ENCODE measurements around the gene RNASE12.
"Not testable (repeated sequence)": the region's sequence is repeated elsewhere in the genome, so short reads cannot be mapped to it uniquely, and the experiment has no call there.

RNASE12 gene

DNA sequence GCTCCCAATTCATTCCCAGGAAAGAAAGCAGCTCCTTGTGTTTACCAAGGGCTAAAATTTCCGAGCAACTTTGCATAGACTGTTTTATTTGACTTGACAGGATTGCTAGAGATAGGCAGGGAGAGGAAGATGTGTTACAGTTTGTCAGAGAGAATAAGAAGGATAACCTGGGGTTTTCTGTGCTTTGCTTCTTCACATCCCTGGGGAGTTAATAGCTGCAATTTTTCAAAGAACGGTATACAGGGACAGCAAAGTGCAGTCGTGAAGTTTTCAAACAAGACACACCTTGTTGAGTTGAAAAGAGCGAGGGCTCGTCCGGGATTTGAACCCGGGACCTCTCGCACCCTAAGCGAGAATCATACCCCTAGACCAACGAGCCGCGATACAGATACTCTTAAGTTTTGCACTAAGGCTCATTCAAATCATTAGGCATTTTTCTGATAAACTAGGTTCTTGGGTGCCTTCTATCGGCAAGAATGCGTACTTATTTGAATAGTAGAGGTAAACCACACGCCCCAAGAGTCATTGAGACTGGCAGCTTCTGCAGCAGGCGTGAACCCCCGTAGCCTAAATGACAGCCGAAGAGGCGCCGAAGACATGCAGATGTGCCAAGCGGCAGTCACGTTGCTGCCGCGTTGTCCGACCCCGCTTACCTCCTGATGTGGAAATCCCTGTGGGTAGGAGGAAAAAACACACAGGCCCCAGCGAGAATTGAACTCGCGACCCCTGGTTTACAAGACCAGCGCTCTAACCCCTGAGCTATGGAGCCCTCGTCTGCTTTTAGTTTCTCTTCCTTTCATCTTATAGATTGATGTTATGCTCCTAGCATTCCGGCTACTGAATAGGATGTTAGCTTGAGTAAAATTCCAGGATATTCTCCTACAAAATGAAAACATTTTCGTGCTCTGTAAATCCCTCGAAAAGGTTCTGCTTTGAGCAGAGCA, 22.2 kb upstream of the RNASE12 start:
- peak; percentile 88 for DNase-seq

DNA sequence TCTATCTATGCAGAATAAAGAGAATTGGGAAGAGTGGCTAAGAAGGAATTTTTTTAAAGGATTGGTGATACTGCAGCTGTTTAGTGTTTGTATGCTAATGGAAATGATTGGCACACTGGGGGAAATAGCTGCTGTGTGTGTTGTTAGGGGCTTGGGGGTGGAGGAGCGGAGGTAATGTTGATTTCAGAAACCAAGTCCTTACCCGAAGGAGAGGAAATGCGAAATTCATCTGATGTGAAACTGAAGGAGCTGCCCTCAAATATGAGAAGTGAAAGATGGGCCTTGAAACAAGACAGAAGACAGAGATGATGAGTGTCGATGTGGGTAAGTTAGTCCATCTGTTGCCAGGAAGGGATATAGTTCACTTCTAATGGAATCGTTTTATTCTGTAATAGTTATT, 21.2 kb upstream of the RNASE12 start:
- DNase-seq = no peak

DNA sequence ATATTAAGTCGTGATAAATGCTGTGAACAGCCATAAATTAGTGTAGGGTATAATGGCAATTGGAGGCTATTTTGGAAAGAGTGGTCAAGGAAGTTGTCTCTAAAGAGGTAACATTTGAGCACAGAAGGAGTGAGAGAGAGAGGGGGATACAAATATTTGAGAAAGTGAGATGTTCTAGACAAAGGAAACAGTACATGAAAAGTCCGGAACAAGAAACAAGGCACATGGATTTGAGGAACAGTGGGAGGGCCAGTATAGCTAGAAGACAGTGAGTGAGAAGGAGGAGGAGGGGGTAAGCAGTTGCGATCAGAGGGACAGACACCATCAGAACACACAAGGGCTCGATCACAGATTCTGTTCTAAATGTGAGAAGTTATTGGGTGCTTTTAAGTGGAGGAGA, 20.1 kb upstream of the RNASE12 start:
- no peak for DNase-seq

DNA sequence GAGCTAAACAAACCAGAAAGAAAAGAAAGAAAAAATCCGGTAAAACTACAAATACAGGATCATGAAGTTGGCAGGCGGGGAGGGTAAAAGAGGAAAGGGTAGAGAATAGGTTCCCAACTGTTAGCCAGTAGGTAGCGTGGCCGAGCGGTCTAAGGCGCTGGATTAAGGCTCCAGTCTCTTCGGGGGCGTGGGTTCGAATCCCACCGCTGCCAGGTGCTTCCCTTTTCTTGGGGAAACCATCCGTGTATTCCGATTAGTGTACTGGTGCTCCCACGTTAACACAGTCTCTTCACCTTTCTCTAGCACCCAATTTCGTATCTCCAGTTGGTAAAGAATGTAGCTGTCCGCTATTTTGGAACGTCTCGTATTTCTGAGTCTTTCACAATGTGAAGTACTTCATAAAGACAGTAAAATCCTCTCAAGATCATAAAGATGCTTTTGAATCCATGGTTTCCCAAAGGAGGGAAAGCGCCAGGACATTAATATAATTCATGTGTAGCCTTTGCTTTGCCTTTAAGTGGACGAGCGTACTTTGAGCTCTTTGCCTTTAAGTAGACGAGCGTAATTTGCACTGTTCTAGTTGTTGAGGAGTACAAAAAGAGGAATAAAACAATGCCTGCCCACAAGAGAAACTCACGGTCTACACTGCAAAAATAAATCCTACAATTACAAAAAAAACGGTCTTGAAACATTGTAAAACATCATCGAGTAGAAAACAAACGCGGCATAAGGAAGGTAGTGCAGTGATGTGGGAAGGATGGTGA, 19.0 kb upstream of the RNASE12 start:
- peak; percentile 78 for DNase-seq

DNA sequence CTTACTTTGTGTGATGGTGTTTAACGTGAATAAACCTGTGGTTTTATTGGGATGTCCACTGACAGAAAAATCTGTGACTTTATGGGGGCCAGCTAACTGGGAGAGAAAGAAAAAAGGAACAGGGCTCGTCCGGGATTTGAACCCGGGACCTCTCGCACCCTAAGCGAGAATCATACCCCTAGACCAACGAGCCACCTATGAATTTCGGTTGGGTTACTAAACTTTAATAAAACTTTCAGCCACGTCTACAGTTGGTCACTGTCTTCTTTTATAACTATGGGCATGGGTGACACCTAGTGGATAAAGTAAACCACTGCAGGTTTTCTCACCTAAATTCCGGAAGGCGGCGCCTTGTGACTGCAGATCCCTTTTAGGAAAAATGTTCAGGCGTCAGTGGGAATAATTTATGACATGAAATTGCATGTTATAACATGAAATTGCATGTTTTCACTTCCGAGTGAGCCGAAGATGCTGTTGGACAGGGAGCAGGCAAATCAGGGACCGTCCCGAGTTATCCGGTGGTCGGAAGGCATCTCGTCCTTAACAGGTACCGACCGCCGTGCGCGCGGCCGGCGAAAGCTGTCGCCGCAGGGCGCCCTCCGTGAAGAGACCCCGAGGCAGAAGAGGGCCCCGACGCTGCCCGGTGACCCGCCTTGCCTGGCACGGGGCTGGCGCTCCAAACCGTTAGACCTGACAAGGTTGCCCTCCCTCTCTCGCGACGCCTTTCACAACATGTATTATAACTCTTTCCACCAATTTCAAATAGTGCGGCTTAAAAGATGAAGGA, 18.2 kb upstream of the RNASE12 start:
- DNase-seq = peak; percentile 80

DNA sequence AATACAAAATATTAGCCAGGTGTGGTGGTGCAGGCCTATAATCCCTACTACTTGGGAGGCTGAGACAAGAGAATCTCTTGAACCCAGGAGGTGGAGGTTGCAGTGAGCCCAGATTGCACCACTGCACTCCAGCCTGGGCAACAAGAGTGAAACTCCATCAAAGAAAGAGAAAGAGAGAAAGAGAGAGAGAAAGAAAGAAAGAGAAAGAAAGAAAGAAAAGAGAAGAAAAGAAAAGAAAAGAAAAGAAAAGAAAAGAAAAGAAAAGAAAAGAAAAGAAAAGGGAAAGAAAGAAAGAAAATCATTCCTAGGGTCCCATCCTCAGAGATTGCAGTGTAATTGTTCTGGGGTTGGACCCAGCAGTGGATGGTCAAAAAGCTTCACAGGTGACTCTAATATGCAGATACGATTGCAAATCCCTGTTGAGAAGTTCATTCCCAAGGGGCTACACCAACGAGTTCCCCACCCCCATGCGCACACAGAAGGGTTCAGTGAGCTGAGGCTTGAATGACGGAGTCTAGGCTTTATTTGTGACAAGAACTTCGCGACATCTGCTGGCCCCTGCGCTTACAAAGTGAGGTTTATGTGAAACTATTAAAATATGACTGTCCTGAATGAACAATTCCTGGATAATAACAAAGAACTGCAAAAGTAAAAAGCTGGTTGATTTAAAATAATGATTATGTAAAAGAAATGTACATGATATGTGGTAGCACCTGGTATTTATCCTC, 17.4 kb upstream of the RNASE12 start:
- no peak for DNase-seq

DNA sequence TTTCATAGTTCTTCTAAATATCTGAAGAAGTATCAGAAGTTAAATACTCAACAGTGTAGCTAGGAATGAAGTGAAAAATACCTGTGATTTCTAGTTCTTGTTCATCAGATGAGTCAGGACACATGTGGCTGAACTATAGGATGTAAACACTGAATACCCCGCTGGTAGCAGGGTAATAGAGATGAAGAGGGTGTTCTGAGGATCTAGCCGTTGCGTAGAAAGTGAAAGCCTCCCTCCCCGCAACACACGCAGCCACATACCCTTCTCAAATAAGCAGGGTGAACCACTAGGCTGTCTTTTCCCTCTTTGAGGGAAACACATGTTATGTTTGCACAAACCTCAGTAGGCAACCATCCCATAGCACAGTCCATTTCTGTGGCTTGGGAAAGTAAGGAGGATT, 16.4 kb upstream of the RNASE12 start:
- no peak for DNase-seq

DNA sequence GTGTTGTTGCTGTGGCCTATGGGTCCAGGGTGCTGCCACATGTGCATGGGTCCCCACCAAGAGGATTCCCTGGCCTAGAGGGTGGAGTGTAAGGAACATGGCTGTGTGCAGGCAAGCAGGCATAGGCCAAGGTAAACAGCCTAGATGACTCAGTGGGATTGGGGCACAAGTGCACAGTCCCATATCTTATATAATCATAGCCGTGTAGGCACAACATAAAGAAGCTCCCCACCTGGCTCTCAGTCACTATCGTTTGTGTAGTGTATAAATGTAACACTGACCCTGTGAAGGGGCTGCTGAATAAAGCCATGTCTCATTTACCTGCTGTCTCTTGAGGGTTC, 15.7 kb upstream of the RNASE12 start:
- no peak for DNase-seq

DNA sequence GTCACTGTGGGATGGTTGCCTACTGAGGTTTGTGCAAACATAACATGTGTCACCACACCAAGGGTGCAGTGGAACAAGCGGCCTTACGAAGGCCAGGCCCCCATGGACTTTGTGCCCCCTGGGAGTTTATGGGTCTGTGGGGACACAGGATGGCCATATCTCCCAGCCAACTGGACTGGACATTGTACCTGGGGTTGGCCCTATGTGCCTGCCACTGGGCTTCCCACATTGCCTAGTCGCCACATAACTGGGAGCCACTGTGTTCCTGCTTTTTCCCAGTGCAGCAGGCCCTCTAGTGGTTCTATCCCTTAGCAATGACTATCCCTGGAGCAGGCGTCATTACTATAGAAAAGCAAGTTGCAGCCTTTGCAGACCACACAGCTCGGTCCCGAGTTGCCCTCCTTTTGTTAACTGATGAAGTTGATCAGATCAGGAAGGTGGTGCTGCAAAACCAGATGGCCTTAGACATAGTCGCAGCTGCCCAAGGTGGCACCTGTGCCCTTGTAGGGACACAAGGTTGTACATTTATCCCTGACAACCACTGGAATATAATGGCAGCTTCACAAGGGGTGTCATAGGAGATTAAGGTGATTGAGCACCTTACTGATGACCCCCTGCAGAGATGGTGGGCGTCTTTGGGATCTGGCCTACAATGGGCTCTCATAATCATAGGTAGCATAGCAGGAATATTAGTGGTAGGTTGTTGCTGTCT, 15.2 kb upstream of the RNASE12 start:
- no peak for DNase-seq

DNA sequence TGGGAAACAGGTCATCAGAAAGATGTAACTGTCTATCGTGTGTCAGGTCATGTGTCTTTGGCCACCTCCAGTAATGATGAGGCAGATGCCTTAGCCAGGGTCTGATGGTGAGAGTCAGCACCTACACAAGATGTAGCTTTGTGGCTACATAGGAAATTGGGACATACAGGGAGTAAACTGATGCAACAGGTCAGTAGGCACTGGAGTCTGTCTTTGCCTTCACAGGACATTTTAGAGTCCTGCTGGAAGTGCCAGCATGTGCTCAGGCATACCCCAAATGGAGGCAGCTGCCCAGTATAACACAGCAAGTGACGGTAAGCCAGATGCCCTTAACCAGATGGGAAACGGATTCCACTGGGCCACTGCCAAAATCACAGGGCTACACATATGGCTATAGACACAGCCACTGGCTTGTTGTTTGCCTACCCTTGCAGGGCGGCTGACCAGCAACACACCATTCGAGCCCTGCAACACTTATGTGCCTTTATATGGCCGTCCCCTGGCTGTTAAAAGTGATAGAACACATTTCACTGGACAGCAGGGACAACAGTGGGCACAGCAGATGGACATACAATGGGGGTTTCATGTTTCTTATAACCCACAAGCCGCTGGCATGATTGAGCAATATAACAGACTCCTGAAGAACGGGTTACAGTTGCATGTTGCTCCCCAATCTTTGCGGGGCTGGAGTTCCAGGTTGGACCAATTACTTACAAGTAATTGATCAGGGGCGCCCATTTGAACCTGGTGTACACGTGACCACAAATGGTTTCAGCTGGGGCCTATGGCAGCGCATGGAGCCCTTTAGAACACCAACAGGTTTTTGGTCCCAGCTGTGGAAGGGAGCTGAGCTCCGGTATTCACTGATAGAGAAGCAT, 12.9 kb upstream of the RNASE12 start:
- no peak for DNase-seq

DNA sequence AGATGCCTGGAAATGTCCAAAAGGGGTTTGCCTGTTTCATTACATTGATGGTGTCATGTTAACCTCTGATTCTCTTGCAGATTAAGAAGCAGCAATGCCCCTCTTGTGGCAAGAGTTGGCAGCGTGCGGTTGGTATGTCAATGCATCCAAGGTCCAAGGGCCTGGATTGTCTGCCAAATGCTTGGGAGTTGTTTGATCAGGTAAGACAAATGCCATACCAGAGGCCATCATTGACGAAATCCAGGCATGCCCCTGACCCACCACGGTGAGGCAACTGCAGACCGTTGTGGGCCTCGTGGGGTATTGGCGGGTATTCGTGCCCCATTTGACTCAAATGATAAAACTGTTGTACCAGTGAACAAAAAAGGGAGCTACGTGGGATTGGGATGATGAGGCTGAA, 11.4 kb upstream of the RNASE12 start:
- no peak for DNase-seq

DNA sequence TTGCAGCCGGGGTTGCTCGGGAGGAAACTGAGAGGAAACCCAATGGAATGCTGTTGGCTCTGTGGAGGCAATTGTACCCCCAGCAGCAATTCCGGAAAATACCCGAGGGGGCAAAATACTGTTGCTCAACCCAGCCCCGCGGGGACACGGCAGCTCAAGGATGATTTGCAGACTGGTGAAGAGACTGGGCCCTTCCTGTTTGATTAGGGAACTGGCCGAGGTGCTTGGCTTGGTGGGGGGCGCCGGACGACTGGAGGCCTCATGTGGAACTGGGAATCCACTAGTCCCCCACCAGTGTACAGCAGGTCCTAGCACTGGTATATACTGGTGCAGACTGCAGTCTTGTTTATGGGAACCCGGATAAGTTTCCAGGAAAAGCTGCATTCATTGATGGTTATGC, 10.3 kb upstream of the RNASE12 start:
- no peak for DNase-seq

DNA sequence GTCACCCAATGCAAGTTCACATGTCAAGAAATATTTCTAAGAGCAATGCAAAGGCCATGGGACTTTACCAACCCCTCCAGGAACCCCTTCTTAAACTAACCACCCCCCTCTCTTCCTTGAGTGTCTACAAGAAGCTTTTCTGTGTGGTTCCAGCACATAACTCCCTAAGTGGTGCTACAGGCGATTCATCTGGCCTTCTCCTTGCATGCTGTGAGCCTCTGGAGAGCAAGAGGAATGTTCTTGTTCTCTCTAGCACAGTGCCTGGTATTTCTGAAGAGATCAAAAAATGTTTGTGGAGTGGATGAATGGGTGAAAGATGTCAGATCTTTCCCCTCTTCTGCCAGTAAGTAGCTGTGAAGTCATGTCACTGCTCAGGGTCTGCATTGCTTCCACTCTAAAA, 5.9 kb upstream of the RNASE12 start:
- DNase-seq = no peak

DNA sequence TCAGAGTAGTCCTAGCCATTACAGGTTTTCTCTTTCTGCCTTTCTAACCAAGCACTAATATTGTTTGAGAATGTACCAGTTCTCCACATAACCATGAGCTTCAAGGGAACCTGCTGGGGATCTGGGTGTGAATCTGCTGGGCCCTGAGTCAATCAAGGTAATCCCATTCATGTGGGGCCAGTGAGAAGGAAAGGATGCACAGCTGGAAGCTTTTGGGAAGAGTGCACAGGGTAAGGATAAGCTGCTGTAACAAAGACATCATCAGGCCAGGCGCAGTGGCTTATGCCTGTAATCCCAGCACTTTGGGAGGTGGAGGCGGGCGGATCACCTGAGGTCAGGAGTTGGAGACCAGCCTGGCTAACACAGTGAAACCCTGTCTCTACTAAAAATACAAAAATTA, 4.5 kb upstream of the RNASE12 start:
- not testable (repeated sequence) for DNase-seq

DNA sequence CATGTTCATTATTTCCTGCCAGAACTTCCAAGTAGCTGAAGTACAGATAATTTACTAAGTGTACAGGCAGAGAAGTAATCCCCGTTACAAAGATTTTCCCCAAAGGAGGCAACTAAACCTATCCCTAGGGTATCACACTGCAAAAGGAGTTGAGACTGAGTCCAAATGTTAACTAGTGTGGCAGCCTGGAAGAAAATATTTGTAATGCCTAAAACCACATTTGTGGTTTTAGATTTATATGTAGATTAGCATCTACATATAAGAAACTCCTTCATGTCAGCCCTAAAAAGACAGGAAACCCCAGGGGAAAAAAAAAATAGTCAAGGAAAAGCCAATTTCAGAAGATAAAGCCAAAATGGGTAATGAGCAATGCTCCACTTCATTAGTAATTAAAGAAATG, 1.4 kb upstream of the RNASE12 start:
- DNase-seq = no peak

DNA sequence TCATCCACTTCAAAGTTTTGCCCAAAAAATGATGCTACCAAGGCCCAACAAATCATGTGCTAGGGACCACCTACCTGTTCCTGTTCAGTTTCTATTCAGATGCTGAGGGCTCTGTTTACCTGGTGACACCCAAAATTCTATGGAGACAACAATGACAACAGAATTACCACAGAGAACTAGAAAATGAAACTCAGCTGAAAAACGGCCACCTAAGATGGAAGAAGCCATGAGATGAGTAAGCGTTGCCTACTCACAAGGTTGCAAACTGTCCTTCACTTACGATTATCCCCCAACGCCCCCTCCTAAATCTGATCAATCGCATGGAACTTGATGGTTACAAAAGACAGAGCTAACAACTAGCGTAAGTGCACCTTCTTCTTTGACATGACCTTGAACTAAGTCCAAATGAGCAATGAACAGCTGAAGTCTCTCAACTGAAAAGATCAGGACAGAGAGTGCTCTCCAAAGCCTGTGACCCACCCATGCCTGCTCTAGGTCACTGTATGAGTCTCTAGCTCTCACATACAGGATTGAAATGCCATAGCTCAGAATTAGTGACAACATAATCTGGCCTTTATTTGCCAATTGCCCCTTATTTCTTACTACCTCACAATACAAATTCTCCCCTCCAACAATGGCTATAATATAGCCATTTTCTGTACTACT, 3.6 kb downstream of the RNASE12 start, which contains the start of gene RNASE11:
Gene RNASE11 (minus strand): TSS at position 513 of the 666 bp plus-strand sequence.
- DNase-seq = no peak

DNA sequence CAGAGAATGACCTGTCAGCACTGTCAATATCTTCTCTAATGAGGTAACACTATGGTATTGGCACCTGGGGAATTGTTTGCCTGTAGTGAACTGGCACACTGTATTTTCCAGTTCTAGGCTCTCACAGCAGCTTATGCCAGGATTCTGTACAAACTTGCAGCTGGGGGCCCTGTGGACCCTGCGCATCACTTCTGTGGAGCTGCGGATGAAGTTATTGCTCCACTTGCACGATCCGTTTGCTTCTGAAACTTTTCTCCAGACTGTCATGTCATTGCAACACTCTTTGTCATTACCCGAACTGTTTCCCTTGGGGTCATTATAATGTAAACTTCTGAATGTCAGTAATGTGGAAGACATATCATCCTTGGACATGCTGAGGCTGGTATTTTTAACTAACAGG, 7.3 kb downstream of the RNASE12 start:
- DNase-seq = no peak

DNA sequence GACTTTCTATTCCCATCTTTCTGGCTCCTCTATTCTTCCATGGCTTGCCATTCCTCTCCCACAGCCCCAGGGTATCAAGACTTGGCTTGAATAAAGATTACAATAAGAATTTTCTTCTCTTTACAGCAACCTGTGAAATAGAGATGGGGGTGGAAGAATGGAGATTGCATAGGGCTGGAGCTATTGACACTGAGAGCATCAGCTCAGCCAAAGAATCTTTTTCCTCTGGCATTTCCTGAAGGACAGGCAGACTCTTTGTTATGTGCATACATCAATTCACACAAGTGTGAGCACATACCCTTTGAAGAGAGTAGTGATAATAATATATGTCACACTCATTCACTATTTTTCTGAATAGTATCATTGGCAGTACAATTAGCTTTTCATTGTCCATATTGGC, 8.0 kb downstream of the RNASE12 start:
- no peak for DNase-seq

DNA sequence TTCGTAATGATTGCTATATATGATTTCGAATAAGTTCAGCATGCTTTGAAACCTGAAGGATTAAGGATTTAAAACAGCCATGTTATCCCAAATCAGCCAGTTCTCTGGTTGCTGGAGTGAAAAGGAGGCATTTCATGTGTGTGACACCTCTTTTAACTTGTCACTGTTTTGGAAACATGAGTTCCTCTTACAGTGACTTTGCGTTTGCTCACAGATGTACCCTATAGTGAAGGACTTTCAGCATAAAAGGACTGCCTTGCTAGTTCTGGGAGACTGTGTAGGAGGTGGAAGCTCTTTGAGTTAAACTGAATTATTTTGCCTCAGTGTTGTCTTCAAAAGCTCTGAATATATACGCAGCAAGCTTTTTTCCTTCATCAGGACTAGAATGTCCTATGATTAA, 10.9 kb downstream of the RNASE12 start:
- DNase-seq = no peak

DNA sequence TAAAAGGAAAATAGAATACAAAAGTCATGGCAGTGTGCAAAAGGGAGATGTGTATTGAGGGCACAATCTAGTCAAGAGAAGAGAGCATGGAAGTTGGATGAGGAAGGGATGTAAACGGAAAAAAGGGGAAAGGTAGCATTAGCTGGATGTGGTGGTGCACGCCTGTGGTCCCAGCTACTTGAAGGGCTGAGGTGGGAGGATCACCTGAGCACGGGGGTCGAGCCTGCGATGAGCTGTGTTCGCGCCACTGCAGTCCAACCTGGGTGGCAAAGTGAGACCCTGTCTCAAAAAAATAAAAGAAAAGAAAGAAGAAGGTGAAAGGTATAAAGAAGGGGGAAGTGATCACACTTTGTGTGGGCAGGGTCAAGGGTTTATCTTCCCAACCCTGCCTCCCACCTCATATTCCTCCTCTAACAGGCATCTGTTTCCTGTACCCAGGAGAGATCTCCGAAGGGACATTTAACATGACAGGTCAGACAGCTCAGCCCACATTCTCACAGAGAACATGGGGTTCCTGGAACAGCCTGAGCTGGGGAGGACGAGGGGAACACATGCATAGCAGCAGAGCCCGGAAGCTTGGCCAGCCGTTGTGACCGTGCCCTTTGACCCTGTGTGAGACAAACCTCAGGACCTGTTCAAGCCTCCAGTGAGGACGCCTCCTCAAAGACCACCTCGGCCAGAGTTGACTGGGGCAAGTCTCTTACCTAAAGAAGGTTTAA, 12.2 kb downstream of the RNASE12 start:
- no peak for DNase-seq
